ENCODE measurements around the gene CABP7.

- TF ChIP-seq EZH2 (IDR thresholded peaks at IDR 0.05; ENCODE audit: borderline replicate concordance) (no peak), CTCF (IDR thresholded peaks at IDR 0.05; ENCODE audit: poor library complexity) (no peak)
Observed at GRCh38 chr22:29765905-29766631, 46.3 kb downstream of the CABP7 start.
